Body of pancreas (tissue), 4 donors: Measurements from ENCODE around the gene RAB15. TPM values are rescaled to one million over a fixed set of nuclear protein-coding genes. Genes with fewer than 3 reads are reported as not detected.

Experiments
- ATAC-seq: fragments of 150-250 bp; one replicate; pipeline ENCODE4 v1.9.1; 2016
- DNase-seq, 4 donors: peaks; one replicate each; pipeline ENCODE4 v3.0.0-alpha.2; 2019
- H3K27ac ChIP-seq, 4 donors: fragments of 200-600 bp; sonication (generic); 1 replicate in 3 of 4; 2 replicates in 1 of 4; pipeline versions ENCODE4 v1.5.1 to v1.6.1; 2016 to 2019; ENCODE audit warnings: mild to moderate bottlenecking in 1 of 4, mixed read lengths in 1 of 4, moderate library complexity in 1 of 4
- H3K27me3 ChIP-seq, 2 donors: fragments of 200-600 bp; sonication (generic); one replicate each; pipeline ENCODE4 v1.6.0; 2016; ENCODE audit warnings: mild to moderate bottlenecking in 1 of 2
- H3K36me3 ChIP-seq, 2 donors: fragments of 200-600 bp; sonication (generic); replicated peaks in 1 of 2; 2 replicates each; pipeline ENCODE4 v1.5.1; 2016; ENCODE audit warnings: low read depth in 2 of 2; ENCODE audit not compliant: insufficient read depth in 1 of 2
- H3K4me1 ChIP-seq: fragments of 200-600 bp; sonication (generic); one replicate; pipeline ENCODE4 v1.6.0; 2016
- H3K4me3 ChIP-seq, 2 donors: fragments of 200-600 bp; sonication (generic); 1 replicate in 1 of 2; 2 replicates in 1 of 2; pipeline ENCODE4 v1.5.1; 2016 to 2019
- H3K9me3 ChIP-seq, 3 donors: fragments of 200-600 bp; sonication (generic); 1 replicate in 2 of 3; 2 replicates in 1 of 3; pipeline ENCODE4 v1.5.1; 2016
- POLR2A ChIP-seq, 3 donors: fragments of 450-650 bp; IDR thresholded peaks; one replicate each; pipeline ENCODE4 v1.6.1; 2016; ENCODE audit warnings: antibody characterized with exemption in 3 of 3, mild to moderate bottlenecking in 2 of 3
- WGBS, 2 donors: methylation state at CpG; one replicate each; pipeline ENCODE4 v1.1.5; 2017; 5-methylcytosine and 5-hydroxymethylcytosine counted together
- intact Hi-C: fragments of 100-400 bp; cut with DNase I; formaldehyde crosslinking; loops from one replicate; pipeline ENCODE4 v1.15.1; 2023
- total RNA-seq, 2 donors: library from RNA; depleted of rRNA; stranded (reverse); fragments of >200 nt; gene quantifications; one replicate each; pipeline ENCODE4 v1.1.0, GENCODE V29; 2016
- TF ChIP-seq, protein P1 (sequence below), 7 experiments: fragments of 450-650 bp in 4 of 7; fragments of 200-600 bp in 3 of 7; sonication (generic) in 3 of 7; IDR thresholded peaks; one replicate each; pipeline ENCODE4 v1.5.1; 2016 to 2019; ENCODE audit warnings: antibody characterized with exemption in 7 of 7

The RAB15 gene
- total RNA-seq, 2 donors from 2014 or later: 10.1 to 19.8 TPM

DNA sequence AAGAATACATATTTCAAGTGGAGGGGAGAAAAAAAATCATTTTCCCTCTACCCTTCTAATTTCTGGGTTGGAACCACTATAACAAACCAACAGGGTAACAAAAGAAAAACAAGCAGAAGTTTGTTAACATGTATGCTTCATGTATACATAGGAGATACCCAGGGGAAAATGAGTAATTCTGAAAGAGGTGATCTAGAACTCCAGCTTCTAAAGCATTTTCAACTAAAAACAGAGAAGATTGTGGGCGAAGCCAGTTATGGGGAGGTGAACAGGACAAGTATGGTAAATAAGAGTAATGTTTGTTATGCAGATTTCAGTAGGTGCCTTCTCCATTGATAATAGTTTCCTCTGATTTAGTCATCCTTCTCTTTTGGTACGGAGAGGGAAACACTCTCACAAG is 31.3 kb upstream of the RAB15 start:
- H3K4me3 ChIP-seq: no peak overlapping the region
- no peaks in the 10 kb centered on the region for H3K36me3 ChIP-seq
- H3K27ac ChIP-seq: no peak overlapping the region
- intact Hi-C loops: no loop called here
- 86 to 94% methylated on average over 2 of the region's 2 CpGs for WGBS, 2 donors
- ATAC-seq (no peak), DNase-seq (no peak)
- no peaks in the 10 kb centered on the region for H3K4me1 ChIP-seq
- H3K9me3 ChIP-seq: no peaks in the 10 kb centered on the region
- no peak for TF ChIP-seq POLR2A (IDR thresholded peaks at IDR 0.05)
- TF ChIP-seq, protein P1, sequence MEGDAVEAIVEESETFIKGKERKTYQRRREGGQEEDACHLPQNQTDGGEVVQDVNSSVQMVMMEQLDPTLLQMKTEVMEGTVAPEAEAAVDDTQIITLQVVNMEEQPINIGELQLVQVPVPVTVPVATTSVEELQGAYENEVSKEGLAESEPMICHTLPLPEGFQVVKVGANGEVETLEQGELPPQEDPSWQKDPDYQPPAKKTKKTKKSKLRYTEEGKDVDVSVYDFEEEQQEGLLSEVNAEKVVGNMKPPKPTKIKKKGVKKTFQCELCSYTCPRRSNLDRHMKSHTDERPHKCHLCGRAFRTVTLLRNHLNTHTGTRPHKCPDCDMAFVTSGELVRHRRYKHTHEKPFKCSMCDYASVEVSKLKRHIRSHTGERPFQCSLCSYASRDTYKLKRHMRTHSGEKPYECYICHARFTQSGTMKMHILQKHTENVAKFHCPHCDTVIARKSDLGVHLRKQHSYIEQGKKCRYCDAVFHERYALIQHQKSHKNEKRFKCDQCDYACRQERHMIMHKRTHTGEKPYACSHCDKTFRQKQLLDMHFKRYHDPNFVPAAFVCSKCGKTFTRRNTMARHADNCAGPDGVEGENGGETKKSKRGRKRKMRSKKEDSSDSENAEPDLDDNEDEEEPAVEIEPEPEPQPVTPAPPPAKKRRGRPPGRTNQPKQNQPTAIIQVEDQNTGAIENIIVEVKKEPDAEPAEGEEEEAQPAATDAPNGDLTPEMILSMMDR (IDR thresholded peaks at IDR 0.05): no peak
- H3K27me3 ChIP-seq: no peaks in the 10 kb centered on the region

DNA sequence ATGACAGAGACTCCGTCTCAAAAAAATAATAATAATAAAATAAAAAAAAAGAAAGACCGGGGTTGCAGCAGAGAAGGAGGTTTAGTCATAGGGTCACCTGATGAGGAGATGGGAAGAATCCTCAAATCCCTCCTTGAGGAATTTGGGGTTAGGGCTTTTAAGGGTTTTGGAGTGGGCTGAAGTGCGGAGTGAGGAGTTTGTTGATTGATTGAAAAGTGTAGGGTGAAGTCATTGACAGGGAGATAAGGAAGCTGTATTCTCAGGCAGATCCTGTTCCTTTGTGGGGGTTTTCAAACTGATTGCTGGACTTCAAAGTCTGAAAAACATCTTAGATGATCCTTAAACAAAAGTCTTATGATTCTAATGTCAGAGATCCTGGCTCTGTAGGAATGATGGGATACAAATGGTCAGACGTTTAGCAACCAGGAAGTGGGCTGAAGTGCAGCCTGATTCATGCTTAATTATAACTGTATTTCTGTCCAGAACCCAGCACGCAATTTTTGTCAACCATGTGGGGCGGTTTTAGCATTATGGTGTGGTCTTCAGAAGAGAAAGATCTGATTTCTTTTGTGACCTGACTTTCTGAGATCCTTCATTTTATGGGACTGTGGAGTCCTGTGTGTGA is 30.6 kb upstream of the RAB15 start:
- Histone ChIP-seq H3K9me3 (no peaks in the 10 kb centered on the region), H3K4me3 (no peak overlapping the region), H3K27me3 (no peaks in the 10 kb centered on the region), H3K27ac (no peak overlapping the region), H3K36me3 (no peaks in the 10 kb centered on the region), H3K4me1 (no peaks in the 10 kb centered on the region)
- DNase-seq: no peak
- WGBS, 2 donors: 74 to 82% methylated on average over 6 of the region's 6 CpGs
- TF ChIP-seq POLR2A (IDR thresholded peaks at IDR 0.05): no peak
- TF ChIP-seq, protein P1 (IDR thresholded peaks at IDR 0.05): no peak
- ATAC-seq: no peak
- intact Hi-C loops: no loop called here

DNA sequence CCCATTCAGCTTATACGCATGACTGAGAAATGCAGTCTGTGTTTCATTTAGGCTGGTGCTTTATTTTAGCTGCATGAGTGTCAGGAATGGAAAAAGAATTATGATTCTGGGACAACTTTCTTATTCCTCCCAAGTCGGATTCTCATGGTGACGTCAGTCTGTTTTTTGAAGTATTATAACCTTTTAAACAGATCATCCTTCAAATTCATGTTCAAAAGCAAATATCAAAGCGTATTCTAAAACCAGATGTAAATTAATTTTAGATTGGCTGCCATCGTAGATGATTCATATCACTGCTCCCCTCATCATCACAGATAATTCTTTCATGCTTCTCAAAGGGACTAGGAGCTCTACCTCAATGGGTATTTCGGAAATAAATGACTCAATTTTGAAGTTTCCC is 29.6 kb upstream of the RAB15 start:
- ATAC-seq: no peak
- DNase-seq: no peak
- Histone ChIP-seq H3K27me3 (no peaks in the 10 kb centered on the region), H3K4me1 (no peaks in the 10 kb centered on the region), H3K36me3 (no peaks in the 10 kb centered on the region), H3K4me3 (no peak overlapping the region), H3K9me3 (no peaks in the 10 kb centered on the region), H3K27ac (no peak overlapping the region)
- WGBS, 2 donors: 94 to 95% methylated on average over 6 of the region's 6 CpGs
- intact Hi-C loops: no loop called here
- TF ChIP-seq, protein P1 (IDR thresholded peaks at IDR 0.05): no peak
- no peak for TF ChIP-seq POLR2A (IDR thresholded peaks at IDR 0.05)

- no peak for DNase-seq
- Histone ChIP-seq H3K4me3 (no peak overlapping the region), H3K9me3 (no peaks in the 10 kb centered on the region), H3K36me3 (no peaks in the 10 kb centered on the region), H3K27me3 (no peaks in the 10 kb centered on the region), H3K27ac (no peak overlapping the region), H3K4me1 (no peaks in the 10 kb centered on the region)
- no peak for TF ChIP-seq POLR2A (IDR thresholded peaks at IDR 0.05)
- TF ChIP-seq, protein P1 (IDR thresholded peaks at IDR 0.05): no peak
- no peak for ATAC-seq
- intact Hi-C loops: no loop called here
- WGBS, 2 donors: 77 to 88% methylated on average over 6 of the region's 6 CpGs
Measured at GRCh38 chr14:65000898-65001591, 28.9 kb upstream of the RAB15 start.

DNA sequence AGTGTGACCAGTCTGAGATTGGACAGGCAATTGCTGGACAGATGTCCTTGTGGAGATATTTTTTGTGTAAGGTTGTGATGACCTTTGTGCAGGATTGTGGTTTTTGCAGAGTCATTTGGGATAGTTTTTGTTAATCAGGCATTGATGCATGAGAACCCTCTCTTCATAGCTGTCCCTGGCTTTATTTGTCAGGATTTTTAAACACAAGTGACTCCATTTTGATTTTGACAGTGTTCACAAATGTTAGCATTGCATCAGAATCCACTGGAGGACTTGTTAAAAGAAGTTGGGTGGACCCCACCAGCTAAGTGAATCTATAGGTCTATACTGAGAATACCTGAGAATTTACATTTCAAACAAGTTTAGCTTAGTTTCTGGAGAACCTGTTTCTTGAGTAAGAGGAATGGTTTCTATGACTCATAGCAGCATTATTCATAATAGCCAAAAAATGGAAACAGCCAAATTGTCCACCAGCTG is 26.4 kb upstream of the RAB15 start:
- H3K4me3 ChIP-seq: no peak overlapping the region
- no peaks in the 10 kb centered on the region for H3K9me3 ChIP-seq
- H3K27ac ChIP-seq: no peak overlapping the region
- H3K27me3 ChIP-seq: no peaks in the 10 kb centered on the region
- H3K4me1 ChIP-seq: no peaks in the 10 kb centered on the region
- H3K36me3 ChIP-seq: no peaks in the 10 kb centered on the region
- intact Hi-C loops: no loop called here
- no peak for DNase-seq
- no peak for ATAC-seq
- TF ChIP-seq POLR2A (IDR thresholded peaks at IDR 0.05): no peak
- TF ChIP-seq, protein P1 (IDR thresholded peaks at IDR 0.05): no peak
